ENCODE data around the gene LRRK1. TPM values are rescaled to one million over a fixed set of nuclear protein-coding genes. Genes with fewer than 3 reads are reported as not detected.

LRRK1 gene
- total RNA-seq, 3 donors from 2014 or later (not counting 1 experiment from before 2014, with no cell fraction given): 1.2 to 5.5 (median 3.2) TPM

- Histone ChIP-seq H3K4me1 (ENCODE audit: control insufficient read depth, insufficient read depth, low read length) (no peaks in the 10 kb centered on the region), H3K36me3 (ENCODE audit: control insufficient read depth, insufficient read depth, low read length) (no peaks in the 10 kb centered on the region), H3K4me3 (ENCODE audit: low read length) (no peak overlapping the region), H3K27me3 (ENCODE audit: control insufficient read depth, insufficient read depth, low read length) (no peaks in the 10 kb centered on the region), H3K27ac (ENCODE audit: low read length) (no peak overlapping the region), H3K9me3 (ENCODE audit: control insufficient read depth, insufficient read depth, low read length) (no peaks in the 10 kb centered on the region)
- no peaks in the 10 kb centered on the region for H3K4me1 Mint-ChIP-seq
- no CpG with 5 or more reads among the region's 1 CpG for WGBS (ENCODE audit: insufficient coverage)
- no peaks in the 10 kb centered on the region for H3K9me3 Mint-ChIP-seq
- intact Hi-C loops (cut with micrococcal nuclease): no loop called here
- H3K4me3 Mint-ChIP-seq: no peak overlapping the region
- DNase-seq (no peak), ATAC-seq (no peak)
- H3K27ac Mint-ChIP-seq: no peak overlapping the region
- H3K27me3 Mint-ChIP-seq (ENCODE audit: low read depth in 2 of 2): peaks cover 18 to 34% of the 10 kb centered on the region in 2 donors
- no peaks in the 10 kb centered on the region for H3K36me3 Mint-ChIP-seq
- no peak for TF ChIP-seq CTCF (IDR thresholded peaks at IDR 0.05)
Measured at GRCh38 chr15:100998630-100999029, 79.5 kb downstream of the LRRK1 start.

- peaks cover 16 to 34% of the 10 kb centered on the region in 2 donors for H3K27me3 Mint-ChIP-seq (ENCODE audit: low read depth in 2 of 2)
- no peak for ATAC-seq
- no peak for TF ChIP-seq CTCF (IDR thresholded peaks at IDR 0.05)
- H3K9me3 Mint-ChIP-seq: no peaks in the 10 kb centered on the region
- no peak for DNase-seq
- Histone ChIP-seq H3K27me3 (ENCODE audit: control insufficient read depth, insufficient read depth, low read length) (no peaks in the 10 kb centered on the region), H3K9me3 (ENCODE audit: control insufficient read depth, insufficient read depth, low read length) (no peaks in the 10 kb centered on the region), H3K27ac (ENCODE audit: low read length) (no peak overlapping the region), H3K4me3 (ENCODE audit: low read length) (no peak overlapping the region), H3K36me3 (ENCODE audit: control insufficient read depth, insufficient read depth, low read length) (no peaks in the 10 kb centered on the region), H3K4me1 (ENCODE audit: control insufficient read depth, insufficient read depth, low read length) (no peaks in the 10 kb centered on the region)
- intact Hi-C loops (cut with micrococcal nuclease): no loop called here
- WGBS (ENCODE audit: insufficient coverage): 85% methylated on average over 3 of the region's 3 CpGs
- no peak overlapping the region for H3K27ac Mint-ChIP-seq
- H3K36me3 Mint-ChIP-seq: no peaks in the 10 kb centered on the region
- no peak overlapping the region for H3K4me3 Mint-ChIP-seq
- no peaks in the 10 kb centered on the region for H3K4me1 Mint-ChIP-seq
Measured at GRCh38 chr15:100999369-100999768, 80.2 kb downstream of the LRRK1 start.

- no peaks in the 10 kb centered on the region for H3K27me3 ChIP-seq (ENCODE audit: control insufficient read depth, insufficient read depth, low read length)
- H3K27ac Mint-ChIP-seq: no peak overlapping the region
- H3K36me3 ChIP-seq (ENCODE audit: control insufficient read depth, insufficient read depth, low read length): no peaks in the 10 kb centered on the region
- 87% methylated on average over 5 of the region's 5 CpGs for whole genome bisulfite sequencing (ENCODE audit: insufficient coverage)
- no peaks in the 10 kb centered on the region for H3K4me1 Mint-ChIP-seq
- DNase-seq (no peak), ATAC-seq (no peak)
- H3K27ac ChIP-seq (ENCODE audit: low read length): no peak overlapping the region
- no peak overlapping the region for H3K4me3 ChIP-seq (ENCODE audit: low read length)
- no peaks in the 10 kb centered on the region for H3K9me3 Mint-ChIP-seq
- no peak for TF ChIP-seq CTCF (IDR thresholded peaks at IDR 0.05)
- H3K4me3 Mint-ChIP-seq: no peak overlapping the region
- H3K4me1 ChIP-seq (ENCODE audit: control insufficient read depth, insufficient read depth, low read length): no peaks in the 10 kb centered on the region
- H3K27me3 Mint-ChIP-seq (ENCODE audit: low read depth in 2 of 2): peaks cover 18 to 34% of the 10 kb centered on the region in 2 donors
- H3K9me3 ChIP-seq (ENCODE audit: control insufficient read depth, insufficient read depth, low read length): no peaks in the 10 kb centered on the region
- intact Hi-C loops (cut with micrococcal nuclease): no loop called here
- H3K36me3 Mint-ChIP-seq: no peaks in the 10 kb centered on the region
Measured at GRCh38 chr15:101000271-101000681, 81.1 kb downstream of the LRRK1 start.

GRCh38 chr15:101001056-101001455 is 81.9 kb downstream of the LRRK1 start:
- H3K36me3 ChIP-seq (ENCODE audit: control insufficient read depth, insufficient read depth, low read length): no peaks in the 10 kb centered on the region
- intact Hi-C loops (cut with micrococcal nuclease): no loop called here
- TF ChIP-seq CTCF (IDR thresholded peaks at IDR 0.05): no peak
- no peaks in the 10 kb centered on the region for H3K27me3 ChIP-seq (ENCODE audit: control insufficient read depth, insufficient read depth, low read length)
- ATAC-seq (no peak), DNase-seq (no peak)
- no peaks in the 10 kb centered on the region for H3K9me3 Mint-ChIP-seq
- H3K4me1 ChIP-seq (ENCODE audit: control insufficient read depth, insufficient read depth, low read length): no peaks in the 10 kb centered on the region
- H3K36me3 Mint-ChIP-seq: no peaks in the 10 kb centered on the region
- no peaks in the 10 kb centered on the region for H3K9me3 ChIP-seq (ENCODE audit: control insufficient read depth, insufficient read depth, low read length)
- WGBS (ENCODE audit: insufficient coverage): 95% methylated on average over 6 of the region's 6 CpGs
- H3K27me3 Mint-ChIP-seq (ENCODE audit: low read depth in 2 of 2): peaks cover 18 to 34% of the 10 kb centered on the region in 2 donors
- no peak overlapping the region for H3K27ac Mint-ChIP-seq
- H3K4me1 Mint-ChIP-seq: no peaks in the 10 kb centered on the region
- no peak overlapping the region for H3K4me3 Mint-ChIP-seq
- no peak overlapping the region for H3K4me3 ChIP-seq (ENCODE audit: low read length)
- no peak overlapping the region for H3K27ac ChIP-seq (ENCODE audit: low read length)

Measured in natural killer cell (primary cell).